Suprapubic skin (tissue), 4 donors: ENCODE measurements around the gene SVEP1.

Source experiments
- EP300 ChIP-seq: sonication (generic); formaldehyde crosslinking; IDR thresholded peaks from one replicate; pipeline ENCODE4 v1.6.1; 2017; ENCODE audit warnings: antibody characterized with exemption
- POLR2A ChIP-seq, 2 donors: fragments of 450-650 bp; IDR thresholded peaks; one replicate each; pipeline ENCODE4 v1.6.1; 2017; ENCODE audit warnings: antibody characterized with exemption in 2 of 2, mild to moderate bottlenecking in 2 of 2, moderate library complexity in 2 of 2
- POLR2AphosphoS5 ChIP-seq, 3 donors: sonication (generic); formaldehyde crosslinking; IDR thresholded peaks; one replicate each; pipeline ENCODE4 v1.6.1; 2017; ENCODE audit warnings: antibody characterized with exemption in 3 of 3
- TF ChIP-seq, protein P1 (sequence below), 2 donors: fragments of 200-600 bp in 1 of 2; fragments of 450-650 bp in 1 of 2; sonication (generic) in 1 of 2; IDR thresholded peaks; one replicate each; pipeline ENCODE4 v1.5.1; 2016 to 2019; ENCODE audit warnings: antibody characterized with exemption in 2 of 2, mild to moderate bottlenecking in 1 of 2, moderate library complexity in 1 of 2

DNA sequence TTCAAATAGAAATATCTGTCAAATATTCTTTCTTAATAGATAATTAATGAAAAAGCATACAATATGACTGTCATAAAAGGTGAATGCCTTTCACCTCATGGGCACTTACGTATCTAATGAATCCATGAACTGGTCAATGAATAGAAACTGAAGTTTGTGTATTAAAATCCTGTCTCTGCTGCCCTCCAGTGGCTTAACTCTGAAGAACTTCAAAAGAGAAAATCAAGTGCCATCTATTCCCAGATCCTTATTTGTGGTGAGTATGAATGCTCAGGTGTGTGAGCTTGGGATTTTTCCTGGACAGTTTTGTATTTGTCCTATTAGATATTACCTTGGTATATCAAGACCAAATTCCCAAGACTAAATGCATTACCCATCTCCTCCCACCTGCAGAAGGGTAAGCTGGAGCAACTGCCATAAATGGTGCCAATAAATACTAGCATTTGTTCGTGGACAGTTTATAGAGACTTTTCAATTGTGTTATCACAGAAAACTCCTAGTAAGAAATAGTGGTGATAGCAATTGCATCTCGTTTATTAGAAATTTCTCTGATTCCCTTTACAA lies 44.0 kb upstream of the SVEP1 start:
- TF ChIP-seq, protein P1, sequence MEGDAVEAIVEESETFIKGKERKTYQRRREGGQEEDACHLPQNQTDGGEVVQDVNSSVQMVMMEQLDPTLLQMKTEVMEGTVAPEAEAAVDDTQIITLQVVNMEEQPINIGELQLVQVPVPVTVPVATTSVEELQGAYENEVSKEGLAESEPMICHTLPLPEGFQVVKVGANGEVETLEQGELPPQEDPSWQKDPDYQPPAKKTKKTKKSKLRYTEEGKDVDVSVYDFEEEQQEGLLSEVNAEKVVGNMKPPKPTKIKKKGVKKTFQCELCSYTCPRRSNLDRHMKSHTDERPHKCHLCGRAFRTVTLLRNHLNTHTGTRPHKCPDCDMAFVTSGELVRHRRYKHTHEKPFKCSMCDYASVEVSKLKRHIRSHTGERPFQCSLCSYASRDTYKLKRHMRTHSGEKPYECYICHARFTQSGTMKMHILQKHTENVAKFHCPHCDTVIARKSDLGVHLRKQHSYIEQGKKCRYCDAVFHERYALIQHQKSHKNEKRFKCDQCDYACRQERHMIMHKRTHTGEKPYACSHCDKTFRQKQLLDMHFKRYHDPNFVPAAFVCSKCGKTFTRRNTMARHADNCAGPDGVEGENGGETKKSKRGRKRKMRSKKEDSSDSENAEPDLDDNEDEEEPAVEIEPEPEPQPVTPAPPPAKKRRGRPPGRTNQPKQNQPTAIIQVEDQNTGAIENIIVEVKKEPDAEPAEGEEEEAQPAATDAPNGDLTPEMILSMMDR (IDR thresholded peaks at IDR 0.05), result peak; percentile 17 to 40
- TF ChIP-seq EP300 (no peak), POLR2A (IDR thresholded peaks at IDR 0.05) (no peak), POLR2AphosphoS5 (IDR thresholded peaks at IDR 0.05) (no peak)
